ENCODE data around the gene BMP2.

DNA sequence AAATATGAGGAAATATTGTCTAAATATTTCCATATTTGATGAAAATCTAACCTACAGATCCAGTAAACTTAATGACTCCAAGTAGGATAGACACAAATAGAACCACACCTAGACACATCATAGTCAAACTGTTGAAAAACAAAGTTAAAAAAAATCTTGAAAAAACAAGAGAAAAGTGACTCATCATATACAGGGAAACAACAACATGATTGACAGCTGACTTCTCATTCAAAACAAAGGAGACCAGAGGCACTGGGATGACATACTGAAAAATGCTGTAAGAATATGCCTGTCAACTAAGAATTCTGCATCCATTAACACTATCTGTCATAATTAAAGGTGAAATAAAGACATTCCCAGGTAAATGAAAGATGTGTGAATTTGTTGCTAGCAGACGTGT is 38.8 kb downstream of the BMP2 start:
- TF ChIP-seq, protein P1, sequence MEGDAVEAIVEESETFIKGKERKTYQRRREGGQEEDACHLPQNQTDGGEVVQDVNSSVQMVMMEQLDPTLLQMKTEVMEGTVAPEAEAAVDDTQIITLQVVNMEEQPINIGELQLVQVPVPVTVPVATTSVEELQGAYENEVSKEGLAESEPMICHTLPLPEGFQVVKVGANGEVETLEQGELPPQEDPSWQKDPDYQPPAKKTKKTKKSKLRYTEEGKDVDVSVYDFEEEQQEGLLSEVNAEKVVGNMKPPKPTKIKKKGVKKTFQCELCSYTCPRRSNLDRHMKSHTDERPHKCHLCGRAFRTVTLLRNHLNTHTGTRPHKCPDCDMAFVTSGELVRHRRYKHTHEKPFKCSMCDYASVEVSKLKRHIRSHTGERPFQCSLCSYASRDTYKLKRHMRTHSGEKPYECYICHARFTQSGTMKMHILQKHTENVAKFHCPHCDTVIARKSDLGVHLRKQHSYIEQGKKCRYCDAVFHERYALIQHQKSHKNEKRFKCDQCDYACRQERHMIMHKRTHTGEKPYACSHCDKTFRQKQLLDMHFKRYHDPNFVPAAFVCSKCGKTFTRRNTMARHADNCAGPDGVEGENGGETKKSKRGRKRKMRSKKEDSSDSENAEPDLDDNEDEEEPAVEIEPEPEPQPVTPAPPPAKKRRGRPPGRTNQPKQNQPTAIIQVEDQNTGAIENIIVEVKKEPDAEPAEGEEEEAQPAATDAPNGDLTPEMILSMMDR (IDR thresholded peaks at IDR 0.05; ENCODE audit: insufficient read depth, low read depth, low read length): no peak
- TF ChIP-seq EZH2 (IDR thresholded peaks at IDR 0.05; ENCODE audit: insufficient read depth, low read length): no peak
